BE2C (cell line): Measurements from ENCODE around the gene APOBEC2.

Experiments
- DNase-seq: peaks from one replicate; pipeline ENCODE4 v3.0.0-alpha.2; 2020
- H3K27me3 ChIP-seq: fragments of 250-450 bp; sonication (Bioruptor Pico); 2 replicates; pipeline ENCODE4 v1.5.1; 2020; ENCODE audit warnings: mild to moderate bottlenecking
- H3K36me3 ChIP-seq: fragments of 250-450 bp; sonication (Bioruptor Pico); 2 replicates; pipeline ENCODE4 v1.5.1; 2020; ENCODE audit warnings: mild to moderate bottlenecking
- H3K4me1 ChIP-seq: fragments of 250-450 bp; sonication (Bioruptor Pico); 2 replicates; pipeline ENCODE4 v1.5.1; 2020
- H3K4me3 ChIP-seq: 2 replicates; pipeline ENCODE4 v1.5.1; 2011; ENCODE audit warnings: low read depth, low read length
- H3K9me3 ChIP-seq: fragments of 250-450 bp; sonication (Bioruptor Pico); 2 replicates; pipeline ENCODE4 v1.5.1; 2020
- TF ChIP-seq, protein P1 (sequence below): IDR thresholded peaks from 2 replicates; pipeline ENCODE4 v1.5.1; 2012; ENCODE audit warnings: mild to moderate bottlenecking, low read depth, low read length

Gene APOBEC2

DNA sequence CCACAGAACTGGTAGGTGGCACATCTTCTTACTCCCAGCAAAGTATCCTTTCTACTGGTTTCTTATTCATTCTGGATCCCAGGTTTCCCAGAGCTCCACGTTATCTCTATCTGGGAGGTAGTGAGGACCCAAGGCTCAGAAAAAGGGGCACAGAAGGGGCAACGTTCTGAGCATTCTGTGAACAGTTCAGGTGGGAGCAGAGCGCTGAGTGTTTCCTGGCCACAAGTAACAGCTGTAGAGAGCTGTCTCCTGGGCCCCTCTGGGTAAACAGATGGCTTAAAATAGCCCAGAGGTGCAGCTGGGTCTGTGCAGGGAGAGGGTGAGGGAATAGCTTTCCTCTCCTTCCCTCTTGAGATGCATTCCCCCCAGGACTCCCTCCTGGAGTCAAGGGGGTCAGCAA is 2.1 kb downstream of the APOBEC2 start:
- TF ChIP-seq, protein P1, sequence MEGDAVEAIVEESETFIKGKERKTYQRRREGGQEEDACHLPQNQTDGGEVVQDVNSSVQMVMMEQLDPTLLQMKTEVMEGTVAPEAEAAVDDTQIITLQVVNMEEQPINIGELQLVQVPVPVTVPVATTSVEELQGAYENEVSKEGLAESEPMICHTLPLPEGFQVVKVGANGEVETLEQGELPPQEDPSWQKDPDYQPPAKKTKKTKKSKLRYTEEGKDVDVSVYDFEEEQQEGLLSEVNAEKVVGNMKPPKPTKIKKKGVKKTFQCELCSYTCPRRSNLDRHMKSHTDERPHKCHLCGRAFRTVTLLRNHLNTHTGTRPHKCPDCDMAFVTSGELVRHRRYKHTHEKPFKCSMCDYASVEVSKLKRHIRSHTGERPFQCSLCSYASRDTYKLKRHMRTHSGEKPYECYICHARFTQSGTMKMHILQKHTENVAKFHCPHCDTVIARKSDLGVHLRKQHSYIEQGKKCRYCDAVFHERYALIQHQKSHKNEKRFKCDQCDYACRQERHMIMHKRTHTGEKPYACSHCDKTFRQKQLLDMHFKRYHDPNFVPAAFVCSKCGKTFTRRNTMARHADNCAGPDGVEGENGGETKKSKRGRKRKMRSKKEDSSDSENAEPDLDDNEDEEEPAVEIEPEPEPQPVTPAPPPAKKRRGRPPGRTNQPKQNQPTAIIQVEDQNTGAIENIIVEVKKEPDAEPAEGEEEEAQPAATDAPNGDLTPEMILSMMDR: no peak
- H3K27me3 ChIP-seq: no peaks in the 10 kb centered on the region
- H3K4me1 ChIP-seq: no peaks in the 10 kb centered on the region
- no peaks in the 10 kb centered on the region for H3K9me3 ChIP-seq
- no peak overlapping the region for H3K4me3 ChIP-seq
- H3K36me3 ChIP-seq: no peaks in the 10 kb centered on the region
- no peak for DNase-seq

DNA sequence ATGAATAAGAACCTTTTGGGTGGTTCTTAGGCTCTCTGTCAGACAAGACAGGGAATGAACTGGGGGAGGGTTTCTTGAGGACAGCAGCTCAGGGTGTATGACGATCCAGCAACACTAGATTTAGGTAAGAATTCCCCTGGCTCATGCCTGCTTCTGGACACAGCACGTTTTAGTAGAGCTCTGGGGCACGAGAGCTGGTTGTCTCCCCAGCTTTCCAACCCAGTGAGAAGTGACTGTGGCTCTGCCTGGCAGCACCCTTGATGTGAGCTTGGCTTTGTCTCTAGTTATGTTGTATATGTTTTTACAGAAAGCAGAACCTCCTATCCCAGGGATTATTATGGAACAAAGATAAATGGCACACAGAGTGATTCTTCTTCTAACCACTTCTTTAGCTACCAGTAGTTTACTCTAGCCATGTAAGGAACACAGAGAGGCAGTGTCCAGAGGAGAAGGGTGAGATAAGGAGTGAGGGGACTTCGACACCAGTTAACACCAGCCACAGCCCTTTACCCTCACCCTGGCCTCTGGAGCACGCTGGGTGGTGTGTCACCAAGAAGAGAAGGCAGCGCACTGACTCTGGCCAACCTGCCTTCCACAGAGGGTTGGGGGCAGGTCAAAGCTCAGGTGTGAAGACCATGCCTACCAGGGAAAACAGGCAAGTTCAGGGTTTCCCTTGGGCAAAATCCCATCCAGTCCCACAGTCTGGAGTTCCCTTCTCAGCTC is 3.9 kb downstream of the APOBEC2 start:
- Histone ChIP-seq H3K9me3 (no peaks in the 10 kb centered on the region), H3K36me3 (no peaks in the 10 kb centered on the region), H3K4me1 (no peaks in the 10 kb centered on the region), H3K4me3 (no peak overlapping the region), H3K27me3 (no peaks in the 10 kb centered on the region)
- DNase-seq: no peak
- TF ChIP-seq, protein P1: no peak

DNA sequence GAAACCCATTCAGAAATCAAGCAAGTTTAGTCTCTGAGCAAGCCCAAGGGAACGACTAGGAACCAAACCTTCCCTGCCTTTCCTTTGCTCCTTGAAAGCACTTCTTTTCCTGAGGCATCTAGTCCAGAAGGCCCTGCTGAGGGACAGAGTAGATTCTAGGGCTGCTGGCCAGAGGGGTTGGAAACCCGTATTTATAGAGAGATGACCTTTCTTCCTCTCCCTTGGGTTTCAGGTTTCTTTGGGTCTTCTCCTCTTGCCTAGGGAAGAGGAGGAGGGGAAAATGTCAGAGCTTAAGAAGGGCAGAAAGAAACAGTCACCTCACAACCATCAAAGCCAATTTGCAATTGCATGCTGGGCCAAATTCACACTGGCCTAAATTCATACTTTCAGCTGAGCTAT is 5.8 kb downstream of the APOBEC2 start:
- Histone ChIP-seq H3K4me3 (no peak overlapping the region), H3K4me1 (no peaks in the 10 kb centered on the region), H3K27me3 (no peaks in the 10 kb centered on the region), H3K9me3 (no peaks in the 10 kb centered on the region), H3K36me3 (no peaks in the 10 kb centered on the region)
- TF ChIP-seq, protein P1: no peak
- no peak for DNase-seq

DNA sequence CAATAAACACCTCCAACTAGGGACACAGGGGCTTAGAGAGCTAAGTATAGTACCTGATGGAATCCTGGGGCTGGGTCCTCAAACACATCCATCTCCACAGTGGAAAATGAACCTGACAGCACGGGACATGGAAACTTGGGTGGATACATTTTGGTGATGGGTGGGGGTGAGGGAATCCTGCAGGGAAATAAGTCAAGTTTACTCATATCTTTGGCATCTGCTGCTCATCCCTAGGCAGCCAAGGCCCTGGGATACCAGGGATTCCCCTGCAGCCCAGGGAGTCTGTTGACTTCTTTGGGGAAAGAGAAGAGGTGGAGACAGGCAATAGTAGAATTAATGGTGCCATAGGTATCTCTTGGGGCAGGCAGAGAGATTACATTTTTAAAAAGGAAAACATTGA is 6.6 kb downstream of the APOBEC2 start:
- H3K27me3 ChIP-seq: no peaks in the 10 kb centered on the region
- TF ChIP-seq, protein P1: no peak
- H3K4me3 ChIP-seq: no peak overlapping the region
- H3K9me3 ChIP-seq: no peaks in the 10 kb centered on the region
- no peaks in the 10 kb centered on the region; the same call in 1 of the 2 replicates for H3K36me3 ChIP-seq
- DNase-seq: no peak
- H3K4me1 ChIP-seq: no peaks in the 10 kb centered on the region

DNA sequence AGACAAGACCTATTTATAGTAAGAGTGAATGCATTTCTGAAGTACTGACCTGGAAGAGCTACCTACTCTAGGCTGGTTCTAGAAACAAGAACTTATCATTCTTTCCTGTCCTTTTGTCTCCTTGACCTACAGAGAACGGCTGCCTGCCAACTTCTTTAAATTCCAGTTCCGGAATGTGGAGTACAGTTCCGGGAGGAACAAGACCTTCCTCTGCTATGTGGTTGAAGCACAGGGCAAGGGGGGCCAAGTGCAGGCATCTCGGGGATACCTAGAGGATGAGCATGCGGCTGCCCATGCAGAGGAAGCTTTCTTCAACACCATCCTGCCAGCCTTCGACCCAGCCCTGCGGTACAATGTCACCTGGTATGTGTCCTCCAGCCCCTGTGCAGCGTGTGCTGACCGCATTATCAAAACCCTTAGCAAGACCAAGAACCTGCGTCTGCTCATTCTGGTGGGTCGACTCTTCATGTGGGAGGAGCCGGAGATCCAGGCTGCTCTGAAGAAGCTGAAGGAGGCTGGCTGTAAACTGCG is 8.3 kb downstream of the APOBEC2 start:
- Histone ChIP-seq H3K36me3 (no peaks in the 10 kb centered on the region; the same call in 1 of the 2 replicates), H3K27me3 (no peaks in the 10 kb centered on the region), H3K4me3 (no peak overlapping the region), H3K4me1 (no peaks in the 10 kb centered on the region), H3K9me3 (no peaks in the 10 kb centered on the region)
- TF ChIP-seq, protein P1: no peak
- no peak for DNase-seq

DNA sequence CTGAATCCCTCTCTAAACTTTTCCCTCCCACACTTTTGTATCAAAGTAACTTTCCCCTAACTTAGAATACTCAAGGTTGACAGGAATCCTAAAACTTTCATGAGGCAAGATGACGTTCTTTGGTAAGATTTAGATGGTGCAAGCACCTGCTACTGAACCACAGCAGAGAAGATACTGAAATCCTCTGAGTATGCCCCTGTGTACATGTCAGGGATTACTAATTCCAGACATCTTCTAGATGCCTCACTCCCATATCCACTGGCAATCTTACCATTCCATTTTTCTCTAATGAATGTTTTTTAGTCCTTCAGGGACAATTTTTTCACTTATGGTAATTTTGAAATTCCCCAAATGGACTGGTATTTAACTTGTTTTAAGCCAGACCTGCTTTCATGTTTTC is 9.1 kb downstream of the APOBEC2 start:
- TF ChIP-seq, protein P1: no peak
- Histone ChIP-seq H3K27me3 (no peaks in the 10 kb centered on the region), H3K4me1 (no peaks in the 10 kb centered on the region), H3K4me3 (no peak overlapping the region), H3K9me3 (no peaks in the 10 kb centered on the region), H3K36me3 (no peaks in the 10 kb centered on the region; the same call in 1 of the 2 replicates)
- no peak for DNase-seq
